Stimulated activated CD4-positive, alpha-beta T cell treated with anti-CD3 and anti-CD28 coated beads, Interleukin-1b, Interleukin-23, amount 100 ng/mL, for 4 hours (primary cell): ENCODE results near the gene C1orf21.

Experiments used
- DNase-seq, 2 donors: peaks; one replicate each; pipeline ENCODE4 v3.0.0-alpha.2; 2020; ENCODE audit warnings: low read depth in 2 of 2

Gene C1orf21

GRCh38 chr1:184513966-184514365 is 127.1 kb downstream of the C1orf21 start:
- DNase-seq = no peak

GRCh38 chr1:184514447-184514846 is 127.6 kb downstream of the C1orf21 start:
- no peak for DNase-seq

- no peak for DNase-seq
Observed at GRCh38 chr1:184517130-184517529, 130.3 kb downstream of the C1orf21 start.

GRCh38 chr1:184518736-184519357 is 132.0 kb downstream of the C1orf21 start:
- no peak for DNase-seq

GRCh38 chr1:184520336-184520735 is 133.5 kb downstream of the C1orf21 start:
- DNase-seq = no peak

GRCh38 chr1:184524248-184524647 is 137.4 kb downstream of the C1orf21 start:
- no peak for DNase-seq

GRCh38 chr1:184527402-184527801 is 140.6 kb downstream of the C1orf21 start:
- DNase-seq = no peak

- no peak for DNase-seq
Observed at GRCh38 chr1:184530226-184530625, 143.4 kb downstream of the C1orf21 start.

GRCh38 chr1:184531296-184531695 is 144.5 kb downstream of the C1orf21 start:
- DNase-seq = no peak

GRCh38 chr1:184532199-184532598 is 145.4 kb downstream of the C1orf21 start:
- no peak for DNase-seq

- DNase-seq = no peak
Observed at GRCh38 chr1:184533049-184533448, 146.2 kb downstream of the C1orf21 start.

- no peak for DNase-seq
Observed at GRCh38 chr1:184533915-184534314, 147.1 kb downstream of the C1orf21 start.

- no peak for DNase-seq
Observed at GRCh38 chr1:184534690-184535089, 147.9 kb downstream of the C1orf21 start.

GRCh38 chr1:184535191-184535970 is 148.6 kb downstream of the C1orf21 start:
- DNase-seq = no peak

GRCh38 chr1:184536246-184536985 is 149.6 kb downstream of the C1orf21 start:
- no peak for DNase-seq

GRCh38 chr1:184539580-184539979 is 152.8 kb downstream of the C1orf21 start:
- DNase-seq = no peak

- DNase-seq = no peak
Observed at GRCh38 chr1:184541537-184542152, 154.8 kb downstream of the C1orf21 start.

GRCh38 chr1:184542291-184542690 is 155.5 kb downstream of the C1orf21 start:
- no peak for DNase-seq

- no peak for DNase-seq
Observed at GRCh38 chr1:184545601-184546000, 158.8 kb downstream of the C1orf21 start.

- DNase-seq = no peak
Observed at GRCh38 chr1:184552446-184552845, 165.6 kb downstream of the C1orf21 start.

- DNase-seq = no peak
Observed at GRCh38 chr1:184553845-184554244, 167.0 kb downstream of the C1orf21 start.
